T-helper 22 cell (primary cell): ENCODE measurements around the gene TNFSF15.

Experiments used
- DNase-seq: peaks from one replicate; pipeline ENCODE4 v3.0.0-alpha.2; 2020; ENCODE audit warnings: low read depth

TNFSF15 gene

GRCh38 chr9:114789006-114789405, 16.8 kb downstream of the TNFSF15 start:
- no peak for DNase-seq

GRCh38 chr9:114787781-114788498, 17.9 kb downstream of the TNFSF15 start:
- DNase-seq: no peak

- DNase-seq: no peak
Measured at GRCh38 chr9:114787214-114787613, 18.6 kb downstream of the TNFSF15 start.

- no peak for DNase-seq
Measured at GRCh38 chr9:114785866-114786650, 19.8 kb downstream of the TNFSF15 start.

GRCh38 chr9:114784721-114785279, 21.0 kb downstream of the TNFSF15 start:
- no peak for DNase-seq

- DNase-seq: no peak
Measured at GRCh38 chr9:114782586-114782985, 23.3 kb downstream of the TNFSF15 start.

- no peak for DNase-seq
Measured at GRCh38 chr9:114779352-114779845, 26.4 kb downstream of the TNFSF15 start.

GRCh38 chr9:114777821-114778609, 27.8 kb downstream of the TNFSF15 start:
- no peak for DNase-seq

GRCh38 chr9:114776683-114777399, 29.0 kb downstream of the TNFSF15 start:
- DNase-seq: no peak

- no peak for DNase-seq
Measured at GRCh38 chr9:114775981-114776380, 29.9 kb downstream of the TNFSF15 start.

GRCh38 chr9:114775121-114775520, 30.7 kb downstream of the TNFSF15 start:
- no peak for DNase-seq

GRCh38 chr9:114774524-114774923, 31.3 kb downstream of the TNFSF15 start:
- no peak for DNase-seq

- no peak for DNase-seq
Measured at GRCh38 chr9:114771889-114772288, 34.0 kb downstream of the TNFSF15 start.

- no peak for DNase-seq
Measured at GRCh38 chr9:114770991-114771390, 34.8 kb downstream of the TNFSF15 start.

- no peak for DNase-seq
Measured at GRCh38 chr9:114769624-114770023, 36.2 kb downstream of the TNFSF15 start.

GRCh38 chr9:114763220-114763619, 42.6 kb downstream of the TNFSF15 start:
- DNase-seq: no peak

GRCh38 chr9:114761523-114761922, 44.3 kb downstream of the TNFSF15 start:
- no peak for DNase-seq

- DNase-seq: no peak
Measured at GRCh38 chr9:114759512-114760341, 46.1 kb downstream of the TNFSF15 start.

GRCh38 chr9:114757984-114758383, 47.9 kb downstream of the TNFSF15 start:
- DNase-seq: no peak

GRCh38 chr9:114757395-114757794, 48.4 kb downstream of the TNFSF15 start:
- no peak for DNase-seq

- DNase-seq: no peak
Measured at GRCh38 chr9:114756920-114757319, 48.9 kb downstream of the TNFSF15 start.
